ENCODE results near the gene RNF4. TPM values are rescaled to one million over a fixed set of nuclear protein-coding genes. Genes with fewer than 3 reads are reported as not detected.

Gene RNF4
- total RNA-seq (2014; rRNA removed), result 72.6 and 76.3 TPM in 2 replicates
- 38.2 TPM for polyA plus RNA-seq (2012)

DNA sequence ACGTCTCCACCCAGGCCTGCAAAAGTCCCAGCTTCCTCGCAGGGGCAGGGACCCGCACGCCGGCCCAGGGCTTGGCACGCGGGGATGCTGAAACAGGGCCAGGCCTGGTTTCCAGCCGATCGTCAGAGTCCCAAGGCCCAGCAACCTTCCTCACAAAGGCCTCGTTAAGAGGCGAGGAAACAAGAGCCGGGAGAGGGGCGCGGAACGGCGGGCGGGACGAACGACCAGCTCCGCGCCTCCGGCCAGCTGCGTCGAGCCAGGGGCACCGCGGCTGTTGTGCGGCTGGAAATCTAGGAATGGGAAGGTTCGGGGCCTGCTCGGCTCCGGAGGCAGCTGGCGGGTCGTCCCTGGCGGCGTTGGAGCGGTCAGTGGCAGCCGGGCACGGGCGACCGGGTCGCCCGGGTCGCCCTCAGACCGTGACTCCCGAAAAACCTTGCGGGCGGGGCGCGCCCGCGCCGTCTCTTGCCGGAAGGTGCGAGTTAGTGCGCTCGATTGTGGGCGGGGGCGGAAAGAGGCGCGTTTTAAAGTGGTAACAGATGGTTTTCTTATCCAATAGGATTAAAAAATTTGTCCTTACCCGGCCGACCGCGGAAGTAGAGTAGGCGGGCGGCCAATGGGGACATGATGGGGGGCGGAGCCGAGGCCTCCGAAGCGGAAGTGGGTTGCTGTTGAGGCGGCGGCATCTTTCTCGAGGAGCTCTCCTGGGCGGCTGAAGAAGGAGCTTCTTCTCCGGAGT is at the start of gene RNF4:
Gene RNF4 (plus strand): TSS at position 651 of the 736 bp plus-strand sequence. CDS start 21,388 bp downstream, outside the sequence.
- DNase-seq (ENCODE audit: low read depth), result peak; percentile 94

DNA sequence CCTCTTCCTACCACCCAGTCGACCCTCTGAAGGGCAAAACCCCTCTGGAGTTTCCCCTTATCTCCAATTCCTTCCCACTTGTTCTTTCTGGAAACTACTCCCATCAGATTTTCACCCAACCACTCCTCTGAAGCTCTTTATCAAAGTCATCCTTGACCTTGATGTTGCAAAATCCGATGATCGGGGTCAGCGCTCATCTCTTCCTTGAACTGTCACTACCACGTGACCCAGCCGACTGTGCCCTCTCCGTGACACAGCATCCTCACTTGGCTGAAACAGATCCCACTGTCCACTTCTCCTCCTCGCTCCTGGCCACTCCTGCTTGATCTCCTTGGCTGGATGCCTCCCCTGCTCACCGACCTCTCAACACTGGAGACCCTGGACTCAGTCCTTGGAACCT is 49.1 kb upstream of the RNF4 start:
- DNase-seq (ENCODE audit: low read depth), result no peak

GRCh38 chr4:2421928-2422327 is 47.0 kb upstream of the RNF4 start:
- no peak for DNase-seq (ENCODE audit: low read depth)

- no peak for DNase-seq (ENCODE audit: low read depth)
These were observed 45.8 kb upstream of the RNF4 start for GRCh38 chr4:2423066-2423465.

- no peak for DNase-seq (ENCODE audit: low read depth)
These were observed 45.2 kb upstream of the RNF4 start for GRCh38 chr4:2423695-2424094.

- no peak for DNase-seq (ENCODE audit: low read depth)
These were observed 44.3 kb upstream of the RNF4 start for GRCh38 chr4:2424581-2424980.

- no peak for DNase-seq (ENCODE audit: low read depth)
These were observed 43.4 kb upstream of the RNF4 start for GRCh38 chr4:2425386-2426068.

DNA sequence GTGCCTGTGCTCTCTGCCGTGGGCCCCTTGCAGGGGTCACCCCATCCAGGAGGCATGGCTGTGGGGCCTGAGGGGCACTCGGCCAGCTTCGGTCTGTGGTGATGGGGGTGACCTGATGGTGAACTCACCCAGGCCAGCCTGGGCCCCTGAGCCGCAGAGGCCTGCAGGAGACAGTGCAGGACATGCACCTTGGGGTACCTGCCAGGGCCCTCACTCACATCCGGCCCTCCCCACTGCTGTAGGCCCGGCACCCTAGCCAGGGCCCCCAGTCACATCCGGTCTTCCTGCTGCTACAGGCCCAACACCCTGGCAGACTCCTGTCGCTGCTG is 42.9 kb upstream of the RNF4 start:
- DNase-seq (ENCODE audit: low read depth), result no peak

GRCh38 chr4:2426711-2427275 is 42.1 kb upstream of the RNF4 start:
- no peak for DNase-seq (ENCODE audit: low read depth)

- no peak for DNase-seq (ENCODE audit: low read depth)
These were observed 41.2 kb upstream of the RNF4 start for GRCh38 chr4:2427383-2428334.

- DNase-seq (ENCODE audit: low read depth), result no peak
These were observed 40.3 kb upstream of the RNF4 start for GRCh38 chr4:2428496-2429213.

GRCh38 chr4:2429945-2430757 is 38.8 kb upstream of the RNF4 start:
- peak; percentile 34 for DNase-seq (ENCODE audit: low read depth)

DNA sequence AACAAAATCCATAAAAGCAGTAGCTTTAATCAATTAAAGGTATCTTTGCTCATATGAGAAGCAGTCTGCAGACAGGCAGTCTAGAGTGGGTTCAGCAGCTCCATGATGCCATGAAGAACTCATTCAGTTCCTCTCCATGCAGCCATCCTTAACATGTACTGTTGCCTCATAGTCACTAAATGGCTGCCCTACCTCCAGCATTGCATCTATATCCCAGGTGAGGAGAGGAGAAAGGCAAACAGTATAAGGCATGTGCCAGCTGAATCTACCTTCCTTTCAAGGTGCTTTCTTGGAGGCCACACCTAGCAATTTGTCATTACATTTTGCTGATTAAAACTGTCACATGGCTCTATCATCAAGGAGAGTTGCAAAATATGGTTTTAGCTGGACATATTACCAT is 36.9 kb upstream of the RNF4 start:
- no peak for DNase-seq (ENCODE audit: low read depth)

GRCh38 chr4:2432991-2433530 is 35.8 kb upstream of the RNF4 start:
- peak; percentile 29 for DNase-seq (ENCODE audit: low read depth)

- no peak for DNase-seq (ENCODE audit: low read depth)
These were observed 35.1 kb upstream of the RNF4 start for GRCh38 chr4:2433609-2434350.

DNA sequence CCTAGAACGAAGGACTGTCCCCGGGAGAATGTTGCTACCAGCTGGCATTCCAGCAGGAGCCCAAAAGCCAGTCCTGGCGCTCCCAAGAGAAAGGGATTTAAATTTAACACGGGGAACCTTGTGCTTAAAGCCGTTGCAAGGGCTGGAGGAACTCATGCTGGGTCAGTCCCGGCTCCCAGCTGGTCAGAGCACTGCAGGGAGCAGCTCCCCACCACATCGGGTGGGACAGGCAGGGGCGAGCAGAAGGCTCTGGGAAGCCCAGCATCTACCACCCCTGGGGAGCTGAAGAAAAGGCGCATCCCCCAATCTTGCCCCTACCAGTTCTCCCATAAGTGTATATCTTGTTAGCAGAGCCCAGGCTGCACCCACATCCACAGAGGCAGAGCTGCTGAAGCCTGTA is 34.5 kb upstream of the RNF4 start:
- no peak for DNase-seq (ENCODE audit: low read depth)

GRCh38 chr4:2436301-2436700 is 32.6 kb upstream of the RNF4 start:
- peak; percentile 30 for DNase-seq (ENCODE audit: low read depth)

- no peak for DNase-seq (ENCODE audit: low read depth)
These were observed 32.0 kb upstream of the RNF4 start for GRCh38 chr4:2436761-2437474.

All from LHCN-M2 (cell line).